ENCODE data around the gene HACD4. TPM values are rescaled to one million over a fixed set of nuclear protein-coding genes. Genes with fewer than 3 reads are reported as not detected.
A peak's percentile ranks its signal among the peaks of the same experiment; 100 is the strongest.

HACD4 gene, protein sequence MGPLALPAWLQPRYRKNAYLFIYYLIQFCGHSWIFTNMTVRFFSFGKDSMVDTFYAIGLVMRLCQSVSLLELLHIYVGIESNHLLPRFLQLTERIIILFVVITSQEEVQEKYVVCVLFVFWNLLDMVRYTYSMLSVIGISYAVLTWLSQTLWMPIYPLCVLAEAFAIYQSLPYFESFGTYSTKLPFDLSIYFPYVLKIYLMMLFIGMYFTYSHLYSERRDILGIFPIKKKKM
- total RNA-seq = 1 to 10 TPM; 3.3 to 4.4 (median 3.9) TPM

DNA sequence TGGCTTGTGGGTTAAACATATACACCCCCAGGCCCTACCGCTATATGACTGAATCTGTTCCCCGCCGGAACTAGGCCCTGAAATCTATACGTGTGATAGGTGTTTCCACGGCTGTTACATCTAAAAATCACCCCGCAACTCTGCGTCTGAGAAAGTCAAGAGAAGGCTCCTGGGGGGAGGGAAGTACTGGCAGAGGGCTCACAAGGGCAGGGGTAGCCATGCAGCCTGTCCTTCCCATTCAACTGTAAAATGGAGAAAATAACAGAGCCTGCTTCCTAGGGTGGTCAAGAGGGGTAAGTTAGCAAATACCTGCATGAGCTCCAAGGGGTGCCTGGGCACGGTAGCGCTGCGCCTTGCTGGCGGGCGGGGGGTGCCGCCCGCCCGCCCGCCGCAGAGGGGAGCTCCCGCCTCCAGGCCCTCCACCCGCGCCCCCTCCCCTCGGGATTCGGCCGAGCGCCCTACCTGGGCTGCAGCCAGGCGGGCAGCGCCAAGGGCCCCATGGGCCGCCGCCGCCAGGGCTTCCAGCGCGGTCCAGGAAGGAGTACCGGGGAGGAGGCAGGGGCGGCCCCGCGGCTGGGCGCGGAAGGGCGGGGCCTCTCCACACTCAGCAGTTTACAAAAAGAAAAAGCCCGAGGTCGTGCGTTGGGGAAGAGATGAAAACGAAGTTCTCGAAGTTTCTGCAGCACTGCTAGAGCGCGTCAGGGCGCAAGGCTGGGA is at the start of gene HACD4:
Gene HACD4 (minus strand): TSS at position 550 of the 717 bp plus-strand sequence. CDS start 50 bp downstream, at position 500.
- Histone ChIP-seq H3K4me1 (peaks cover 0 to 10% (median 0%) of the 10 kb centered on the region in 4 donors), H3K4me3 (peak within 1 kb of the TSS; percentile 38 to 76 (median 52)), H3K36me3 (no peaks in the 10 kb centered on the region), H3K9me3 (no peaks in the 10 kb centered on the region), H3K27me3 (no peaks in the 10 kb centered on the region), H3K27ac (peak within 1 kb of the TSS in 3 of 4 donors; percentile 74 to 86 (median 83))
- WGBS, 2 donors = 8 to 10% methylated on average over 24 to 33 of the region's 46 CpGs
- TF ChIP-seq, protein P1, sequence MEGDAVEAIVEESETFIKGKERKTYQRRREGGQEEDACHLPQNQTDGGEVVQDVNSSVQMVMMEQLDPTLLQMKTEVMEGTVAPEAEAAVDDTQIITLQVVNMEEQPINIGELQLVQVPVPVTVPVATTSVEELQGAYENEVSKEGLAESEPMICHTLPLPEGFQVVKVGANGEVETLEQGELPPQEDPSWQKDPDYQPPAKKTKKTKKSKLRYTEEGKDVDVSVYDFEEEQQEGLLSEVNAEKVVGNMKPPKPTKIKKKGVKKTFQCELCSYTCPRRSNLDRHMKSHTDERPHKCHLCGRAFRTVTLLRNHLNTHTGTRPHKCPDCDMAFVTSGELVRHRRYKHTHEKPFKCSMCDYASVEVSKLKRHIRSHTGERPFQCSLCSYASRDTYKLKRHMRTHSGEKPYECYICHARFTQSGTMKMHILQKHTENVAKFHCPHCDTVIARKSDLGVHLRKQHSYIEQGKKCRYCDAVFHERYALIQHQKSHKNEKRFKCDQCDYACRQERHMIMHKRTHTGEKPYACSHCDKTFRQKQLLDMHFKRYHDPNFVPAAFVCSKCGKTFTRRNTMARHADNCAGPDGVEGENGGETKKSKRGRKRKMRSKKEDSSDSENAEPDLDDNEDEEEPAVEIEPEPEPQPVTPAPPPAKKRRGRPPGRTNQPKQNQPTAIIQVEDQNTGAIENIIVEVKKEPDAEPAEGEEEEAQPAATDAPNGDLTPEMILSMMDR (IDR thresholded peaks at IDR 0.05) = no peak
- TF ChIP-seq POLR2A (IDR thresholded peaks at IDR 0.05) = no peak
- no peak for TF ChIP-seq EP300 (IDR thresholded peaks at IDR 0.05)
- peak in 1 of 2 donors; percentile 26 for DNase-seq (ENCODE audit: low spot score in 2 of 2)

DNA sequence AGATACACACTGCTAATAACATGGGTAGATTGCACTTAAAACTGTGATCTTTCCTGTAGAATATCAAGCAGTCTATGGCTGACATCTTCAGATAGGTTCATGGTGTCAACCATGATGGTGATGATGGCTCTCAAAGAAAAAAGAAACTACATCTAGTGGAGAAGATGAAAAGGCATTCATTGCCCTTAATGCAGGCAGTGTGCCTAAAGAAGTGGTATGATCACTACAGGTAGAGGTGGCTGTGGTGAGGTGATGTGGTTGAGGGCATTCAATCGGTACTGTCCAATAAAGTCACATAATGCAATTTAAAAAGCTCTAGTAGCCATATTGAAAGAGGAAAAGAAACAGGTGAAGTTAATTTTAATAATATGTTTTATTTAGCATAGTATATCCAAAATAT is 49.4 kb upstream of the HACD4 start:
- no peak for DNase-seq (ENCODE audit: low spot score in 2 of 2)
- Histone ChIP-seq H3K9me3 (no peaks in the 10 kb centered on the region), H3K4me3 (no peak overlapping the region), H3K4me1 (peaks cover 0 to 18% (median 0%) of the 10 kb centered on the region in 4 donors), H3K27me3 (no peaks in the 10 kb centered on the region), H3K27ac (no peak overlapping the region), H3K36me3 (no peaks in the 10 kb centered on the region)
- TF ChIP-seq, protein P1 (IDR thresholded peaks at IDR 0.05) = no peak
- TF ChIP-seq POLR2A (IDR thresholded peaks at IDR 0.05) = no peak
- TF ChIP-seq EP300 (IDR thresholded peaks at IDR 0.05) = no peak
- WGBS, 2 donors = 97 to 98% methylated on average over 1 of the region's 1 CpG

DNA sequence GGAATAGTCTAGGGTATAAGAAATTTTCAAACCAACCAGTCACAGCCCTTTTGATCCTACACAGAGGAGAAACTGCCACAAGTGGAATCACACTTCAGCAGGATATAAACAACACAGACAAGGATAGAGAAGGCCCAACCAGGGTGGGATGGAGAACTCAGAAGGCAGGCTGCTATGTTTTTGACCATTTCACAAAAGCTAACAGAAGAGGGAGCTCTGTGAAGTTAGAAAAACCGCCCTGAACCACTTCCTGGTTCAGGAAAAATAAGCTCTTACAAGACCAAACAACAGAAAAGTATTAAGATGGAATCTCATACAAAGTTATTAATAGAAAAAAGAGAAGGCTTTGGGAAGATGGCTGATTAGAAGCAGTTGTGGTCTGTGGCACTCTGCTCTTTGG is 47.3 kb upstream of the HACD4 start:
- WGBS, 2 donors = 87 to 94% methylated on average over 1 of the region's 1 CpG

DNA sequence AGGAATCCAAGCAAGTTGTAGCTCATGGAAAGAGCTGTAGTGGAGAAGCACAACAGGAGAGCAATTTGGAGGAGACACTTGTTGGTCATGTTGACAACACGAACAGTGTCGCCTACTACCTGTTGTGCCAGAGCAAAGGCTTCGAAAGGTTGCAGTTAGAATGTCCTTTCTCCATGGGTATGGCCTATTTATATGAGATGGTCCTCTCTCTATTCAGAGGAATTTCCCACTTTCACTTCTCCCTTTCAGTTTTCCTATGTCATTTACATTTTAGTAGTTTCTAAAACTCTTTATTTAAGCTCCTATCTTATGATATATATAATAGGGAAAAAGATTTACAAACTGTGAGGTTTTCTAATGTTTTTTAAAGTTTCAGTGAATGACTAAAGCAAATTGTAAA is 46.3 kb upstream of the HACD4 start, which contains the start of gene IFNB1:
Gene IFNB1 (minus strand): TSS at position 162 of the 400 bp plus-strand sequence. CDS start 73 bp downstream, at position 89.
- WGBS, 2 donors = 69 to 92% methylated on average over 3 of the region's 3 CpGs
- H3K4me1 ChIP-seq = peaks cover 0 to 14% (median 0%) of the 10 kb centered on the region in 4 donors

More for the DNA sequence above, 47.3 kb upstream of the HACD4 start:
- DNase-seq (ENCODE audit: low spot score in 2 of 2) = no peak
- Histone ChIP-seq H3K27ac (no peak overlapping the region), H3K9me3 (no peaks in the 10 kb centered on the region), H3K27me3 (no peaks in the 10 kb centered on the region), H3K4me1 (peaks cover 0 to 18% (median 0%) of the 10 kb centered on the region in 4 donors), H3K4me3 (no peak overlapping the region), H3K36me3 (no peaks in the 10 kb centered on the region)
- TF ChIP-seq EP300 (IDR thresholded peaks at IDR 0.05) (no peak), POLR2A (IDR thresholded peaks at IDR 0.05) (no peak)
- TF ChIP-seq, protein P1 (IDR thresholded peaks at IDR 0.05) = no peak

More for the DNA sequence above, 46.3 kb upstream of the HACD4 start, which contains the start of gene IFNB1:
- Histone ChIP-seq H3K4me3 (no peak within 1 kb of the TSS), H3K36me3 (no peaks in the 10 kb centered on the region), H3K9me3 (no peaks in the 10 kb centered on the region), H3K27ac (no peak within 1 kb of the TSS), H3K27me3 (no peaks in the 10 kb centered on the region)
- DNase-seq (ENCODE audit: low spot score in 2 of 2) = no peak
- TF ChIP-seq EP300 (IDR thresholded peaks at IDR 0.05) (no peak), POLR2A (IDR thresholded peaks at IDR 0.05) (no peak)
- TF ChIP-seq, protein P1 (IDR thresholded peaks at IDR 0.05) = no peak

All from tibial nerve (tissue), 4 donors.